Naive B cell (primary cell): ENCODE measurements around the gene SCNN1A. TPM values are rescaled to one million over a fixed set of nuclear protein-coding genes. Genes with fewer than 3 reads are reported as not detected.

Experiments
- ATAC-seq, 2 donors: fragments of 150-1000 bp; cut with Tn5 transposase; 2 replicates each; pipeline ENCODE4 v1.10.0; 2021; ENCODE audit warnings: low read depth in 2 of 2, mild to moderate bottlenecking in 2 of 2, moderate library complexity in 2 of 2
- DNase-seq: peaks from one replicate; pipeline ENCODE4 v3.0.0; 2022
- H3K27ac Mint-ChIP-seq, 6 donors: one replicate each; pipeline ENCODE4 v1.8.0; 2020 to 2022; ENCODE audit warnings: mild to moderate bottlenecking in 6 of 6, mixed read lengths in 6 of 6, moderate library complexity in 5 of 6, inconsistent platforms in 2 of 6
- H3K27me3 Mint-ChIP-seq, 3 donors: one replicate each; pipeline ENCODE4 v1.8.0; 2021 to 2022; ENCODE audit warnings: mixed read lengths in 3 of 3, mild to moderate bottlenecking in 1 of 3
- H3K36me3 Mint-ChIP-seq, 2 donors: one replicate each; pipeline ENCODE4 v1.8.0; 2020 to 2022; ENCODE audit warnings: mixed read lengths in 2 of 2, inconsistent platforms in 1 of 2, mild to moderate bottlenecking in 1 of 2
- H3K4me1 Mint-ChIP-seq, 3 donors: one replicate each; pipeline ENCODE4 v1.8.0; 2020 to 2022; ENCODE audit warnings: mixed read lengths in 3 of 3, inconsistent platforms in 1 of 3, mild to moderate bottlenecking in 1 of 3, moderate library complexity in 1 of 3
- H3K4me3 Mint-ChIP-seq, 8 donors: one replicate each; pipeline ENCODE4 v1.8.0; 2020 to 2022; ENCODE audit warnings: mild to moderate bottlenecking in 8 of 8, mixed read lengths in 8 of 8, moderate library complexity in 8 of 8, inconsistent platforms in 2 of 8
- H3K9me3 Mint-ChIP-seq, 7 donors: one replicate each; pipeline ENCODE4 v1.8.0; 2020 to 2022; ENCODE audit warnings: mixed read lengths in 7 of 7, mild to moderate bottlenecking in 5 of 7, inconsistent platforms in 2 of 7, moderate library complexity in 1 of 7
- polyA plus RNA-seq, 6 donors: library from polyadenylated mRNA; unstranded; fragments of 300-500 nt; fragmentation: Illumina TruSeq; gene quantifications; one replicate each; pipeline ENCODE4 v1.2.3, GENCODE V29; 2021; ENCODE audit warnings: low read depth in 6 of 6

SCNN1A gene
- polyA plus RNA-seq, 6 donors from 2014 or later = not detected

DNA sequence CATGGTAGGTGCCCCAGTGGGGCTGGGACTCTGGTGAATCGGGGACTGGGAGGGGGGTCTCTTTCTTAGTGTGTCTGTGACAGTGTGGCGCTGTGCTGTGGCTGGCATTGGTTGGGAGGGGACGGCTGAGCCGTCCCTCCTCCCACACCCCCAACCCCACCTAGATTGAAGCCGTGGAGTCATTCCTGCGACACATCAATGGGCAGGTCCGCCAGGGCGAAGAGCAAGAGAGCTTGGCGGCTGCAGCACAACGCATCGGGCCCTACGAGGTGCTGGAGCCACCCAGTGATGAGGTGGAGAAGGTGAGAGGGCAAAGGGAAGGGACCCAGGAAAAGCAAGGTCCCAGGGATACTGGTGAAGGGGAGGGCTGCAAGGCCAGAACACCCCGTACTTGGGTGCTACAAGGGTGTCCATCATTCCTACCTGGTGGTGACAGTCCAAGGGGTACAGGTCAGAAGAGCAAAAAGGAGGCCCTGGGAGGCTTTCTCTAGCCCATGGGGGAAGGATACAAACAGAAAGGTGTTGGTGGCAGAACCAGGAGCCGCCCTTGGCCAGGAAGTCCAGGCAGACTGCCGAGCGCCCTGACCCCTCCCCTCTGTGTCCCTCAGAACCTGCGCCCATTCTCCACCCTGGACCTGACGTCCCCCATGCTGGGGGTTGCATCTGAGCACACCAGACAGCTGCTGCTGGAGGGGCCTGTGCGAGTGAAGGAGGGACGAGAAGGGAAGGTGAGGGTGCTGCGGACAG lies 57.5 kb downstream of the SCNN1A start:
- H3K27me3 Mint-ChIP-seq = peaks cover 68 to 98% (median 93%) of the 10 kb centered on the region in 3 donors
- H3K9me3 Mint-ChIP-seq = peaks cover 0 to 2% (median 0%) of the 10 kb centered on the region in 7 donors
- no peak overlapping the region for H3K27ac Mint-ChIP-seq
- ATAC-seq (no peak), DNase-seq (no peak)
- H3K36me3 Mint-ChIP-seq = no peaks in the 10 kb centered on the region
- H3K4me3 Mint-ChIP-seq = peak overlapping the region in 1 of 8 donors; percentile 81
- H3K4me1 Mint-ChIP-seq = peaks cover 5 to 15% (median 6%) of the 10 kb centered on the region in 3 donors

- H3K27me3 Mint-ChIP-seq = peaks cover 65 to 99% (median 98%) of the 10 kb centered on the region in 3 donors
- H3K4me1 Mint-ChIP-seq = peaks cover 0 to 13% (median 4%) of the 10 kb centered on the region in 3 donors
- ATAC-seq (no peak), DNase-seq (no peak)
- H3K9me3 Mint-ChIP-seq = peaks cover 0 to 2% (median 0%) of the 10 kb centered on the region in 7 donors
- no peak overlapping the region for H3K27ac Mint-ChIP-seq
- no peaks in the 10 kb centered on the region for H3K36me3 Mint-ChIP-seq
- H3K4me3 Mint-ChIP-seq = no peak overlapping the region
These were observed 58.3 kb downstream of the SCNN1A start for GRCh38 chr12:6316921-6317692.

- H3K27ac Mint-ChIP-seq = no peak overlapping the region
- H3K36me3 Mint-ChIP-seq = no peaks in the 10 kb centered on the region
- DNase-seq = no peak
- no peak for ATAC-seq
- H3K4me1 Mint-ChIP-seq = peaks cover 0 to 13% (median 4%) of the 10 kb centered on the region in 3 donors
- no peak overlapping the region for H3K4me3 Mint-ChIP-seq
- H3K9me3 Mint-ChIP-seq = no peaks in the 10 kb centered on the region
- peaks cover 65 to 97% (median 96%) of the 10 kb centered on the region in 3 donors for H3K27me3 Mint-ChIP-seq
These were observed 59.4 kb downstream of the SCNN1A start for GRCh38 chr12:6315704-6316597.

- H3K4me3 Mint-ChIP-seq = no peak overlapping the region
These were observed 60.2 kb downstream of the SCNN1A start for GRCh38 chr12:6315184-6315583.

DNA sequence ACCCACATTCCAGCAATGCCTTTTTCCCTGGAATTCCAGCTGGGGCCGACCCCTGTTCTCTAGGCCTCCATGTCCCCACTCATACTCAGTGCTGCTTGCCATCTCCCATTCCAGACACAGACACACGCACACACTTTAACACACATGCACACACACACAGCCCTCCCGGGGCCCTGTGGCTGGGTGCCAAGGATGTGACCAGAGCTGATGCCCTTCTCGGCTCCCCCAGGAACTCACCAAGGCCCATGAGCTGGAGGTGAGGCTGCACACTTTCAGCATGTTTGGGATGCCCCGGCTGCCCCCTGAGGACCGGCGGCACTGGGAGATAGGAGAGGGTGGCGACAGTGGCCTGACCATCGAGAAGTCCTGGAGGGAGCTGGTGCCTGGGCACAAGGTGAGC lies 60.6 kb downstream of the SCNN1A start:
- Mint-ChIP-seq H3K4me1 (peaks cover 0 to 13% (median 4%) of the 10 kb centered on the region in 3 donors), H3K9me3 (no peaks in the 10 kb centered on the region), H3K36me3 (no peaks in the 10 kb centered on the region), H3K27ac (no peak overlapping the region), H3K4me3 (no peak overlapping the region), H3K27me3 (peaks cover 54 to 90% (median 85%) of the 10 kb centered on the region in 3 donors)
- no peak for DNase-seq
- no peak for ATAC-seq

More at GRCh38 chr12:6315184-6315583, 60.2 kb downstream of the SCNN1A start:
- no peaks in the 10 kb centered on the region for H3K36me3 Mint-ChIP-seq
- H3K27me3 Mint-ChIP-seq = peaks cover 58 to 90% (median 89%) of the 10 kb centered on the region in 3 donors
- H3K4me1 Mint-ChIP-seq = peaks cover 0 to 13% (median 4%) of the 10 kb centered on the region in 3 donors
- H3K27ac Mint-ChIP-seq = no peak overlapping the region
- H3K9me3 Mint-ChIP-seq = no peaks in the 10 kb centered on the region
- DNase-seq = no peak
- no peak for ATAC-seq

- H3K9me3 Mint-ChIP-seq = no peaks in the 10 kb centered on the region
These were observed 61.9 kb downstream of the SCNN1A start for GRCh38 chr12:6313326-6313940.

DNA sequence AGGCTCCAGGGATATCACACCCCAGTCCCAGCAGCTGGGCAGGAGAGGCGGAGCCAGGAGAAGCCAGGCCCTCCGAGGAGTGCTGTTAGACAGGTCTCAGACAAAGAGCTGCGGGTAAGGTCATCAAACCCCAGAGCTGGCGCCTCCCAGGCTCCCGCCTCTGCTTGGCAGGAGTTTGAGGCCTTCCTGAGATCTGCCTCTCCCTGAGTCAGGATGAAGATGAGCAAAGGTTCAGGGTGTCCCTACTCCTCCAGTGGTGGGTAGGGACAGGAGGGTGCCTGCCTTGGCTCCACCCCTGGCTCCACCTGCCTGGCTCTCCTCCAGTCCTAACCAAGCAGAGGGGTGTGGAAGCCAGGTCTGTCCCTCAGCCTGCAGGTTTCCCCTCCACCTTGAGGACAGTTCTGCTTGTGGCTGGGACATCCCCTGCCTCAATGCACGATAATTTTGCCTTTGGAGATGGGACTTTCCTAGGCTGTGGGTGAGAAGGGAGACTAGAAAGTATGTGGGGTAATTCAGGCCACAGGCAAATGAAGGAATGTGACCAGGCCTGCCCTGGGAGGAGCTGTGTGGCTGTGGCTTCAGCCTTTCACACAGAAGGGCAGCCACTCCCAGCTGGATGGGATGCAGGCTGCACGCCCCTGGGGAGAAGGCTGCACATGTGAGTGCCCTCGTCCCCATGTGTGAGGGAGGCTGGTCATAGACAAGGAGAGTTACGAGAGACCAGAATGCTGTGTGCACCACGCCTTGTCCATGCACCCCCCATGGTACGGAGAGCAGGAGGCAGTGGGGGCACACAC lies 62.6 kb downstream of the SCNN1A start:
- ATAC-seq = peak in 1 of 2 donors; percentile 15
- no peak overlapping the region for H3K27ac Mint-ChIP-seq

More at GRCh38 chr12:6313326-6313940, 61.9 kb downstream of the SCNN1A start:
- no peaks in the 10 kb centered on the region for H3K36me3 Mint-ChIP-seq
- no peak overlapping the region for H3K27ac Mint-ChIP-seq
- H3K27me3 Mint-ChIP-seq = peaks cover 51 to 88% (median 80%) of the 10 kb centered on the region in 3 donors
- ATAC-seq (no peak), DNase-seq (no peak)
- no peak overlapping the region for H3K4me3 Mint-ChIP-seq
- peaks cover 1 to 10% (median 8%) of the 10 kb centered on the region in 3 donors for H3K4me1 Mint-ChIP-seq

GRCh38 chr12:6311822-6312528 lies 63.4 kb downstream of the SCNN1A start:
- ATAC-seq (no peak), DNase-seq (no peak)
- H3K4me1 Mint-ChIP-seq = peaks cover 0 to 5% (median 1%) of the 10 kb centered on the region in 3 donors
- no peak overlapping the region for H3K27ac Mint-ChIP-seq
- H3K4me3 Mint-ChIP-seq = peak overlapping the region in 1 of 8 donors; percentile 47
- H3K27me3 Mint-ChIP-seq = peaks cover 51 to 88% (median 80%) of the 10 kb centered on the region in 3 donors
- no peaks in the 10 kb centered on the region for H3K9me3 Mint-ChIP-seq
- H3K36me3 Mint-ChIP-seq = no peaks in the 10 kb centered on the region

More for the DNA sequence above, 62.6 kb downstream of the SCNN1A start:
- peaks cover 1 to 5% (median 3%) of the 10 kb centered on the region in 3 donors for H3K4me1 Mint-ChIP-seq
- no peaks in the 10 kb centered on the region for H3K9me3 Mint-ChIP-seq
- no peaks in the 10 kb centered on the region for H3K36me3 Mint-ChIP-seq
- peak overlapping the region in 1 of 8 donors; percentile 47 for H3K4me3 Mint-ChIP-seq
- no peak for DNase-seq
- H3K27me3 Mint-ChIP-seq = peaks cover 51 to 88% (median 80%) of the 10 kb centered on the region in 3 donors

GRCh38 chr12:6310771-6311610 lies 64.4 kb downstream of the SCNN1A start:
- ATAC-seq = peak in 1 of 2 donors; percentile 19
- H3K4me1 Mint-ChIP-seq = peaks cover 0 to 5% (median 1%) of the 10 kb centered on the region in 3 donors
- H3K36me3 Mint-ChIP-seq = no peaks in the 10 kb centered on the region
- no peaks in the 10 kb centered on the region for H3K9me3 Mint-ChIP-seq
- H3K4me3 Mint-ChIP-seq = peak overlapping the region in 4 of 8 donors; percentile 12 to 65 (median 38)
- H3K27me3 Mint-ChIP-seq = peaks cover 48 to 86% (median 79%) of the 10 kb centered on the region in 3 donors
- no peak overlapping the region for H3K27ac Mint-ChIP-seq
- DNase-seq = no peak

- H3K27ac Mint-ChIP-seq = no peak overlapping the region
- H3K4me1 Mint-ChIP-seq = peaks cover 0 to 5% (median 1%) of the 10 kb centered on the region in 3 donors
- no peaks in the 10 kb centered on the region for H3K36me3 Mint-ChIP-seq
- H3K27me3 Mint-ChIP-seq = peaks cover 61 to 77% (median 76%) of the 10 kb centered on the region in 3 donors
- no peaks in the 10 kb centered on the region for H3K9me3 Mint-ChIP-seq
- DNase-seq (no peak), ATAC-seq (no peak)
- no peak overlapping the region for H3K4me3 Mint-ChIP-seq
These were observed 67.8 kb downstream of the SCNN1A start for GRCh38 chr12:6307529-6307928.
